Smooth muscle cell of the pulmonary artery (primary cell): ENCODE results near the gene ARPC2. TPM values are rescaled to one million over a fixed set of nuclear protein-coding genes. Genes with fewer than 3 reads are reported as not detected.

Experiments
- total RNA-seq: library from RNA; depleted of rRNA; stranded (reverse); fragments of >200 nt; gene quantifications from 2 replicates; pipeline ENCODE4 v1.2.3, GENCODE V29; 2014

The ARPC2 gene
- total RNA-seq, result 259 and 300 TPM in 2 replicates

GRCh38 chr2:218216674-218217359 is at the start of gene ARPC2:
TSS of gene ARPC2 (plus strand) at chr2:218217189. CDS start at chr2:218217471, 282 bp downstream.

GRCh38 chr2:218260742-218261422 is 43.9 kb downstream of the ARPC2 start, which contains the start of gene GPBAR1:
TSS of gene GPBAR1 (plus strand) at chr2:218261015. CDS start at chr2:218262725, 1,710 bp downstream.

GRCh38 chr2:218269900-218270720 is 53.1 kb downstream of the ARPC2 start, which contains the start of the genes AAMP and PNKD:
TSS of gene AAMP (minus strand) at chr2:218270137. CDS start at chr2:218270086, 51 bp downstream.
TSS of gene PNKD (plus strand) at chr2:218270519. CDS start at chr2:218270536, 17 bp downstream.

GRCh38 chr2:218292048-218293014 is 75.3 kb downstream of the ARPC2 start, which contains the start of gene TMBIM1:
TSS of gene TMBIM1 (minus strand) at chr2:218292503. CDS start at chr2:218282141, 10,362 bp downstream.

Other genes starting within 250 kb of the ARPC2 start
- gene TNS1, start 214.2 kb upstream of the ARPC2 start, total RNA-seq, result 243 and 297 TPM in 2 replicates
- gene RUFY4, start 147.9 kb upstream of the ARPC2 start, total RNA-seq, result not detected in 2 replicates
- not detected in 2 replicates for gene CXCR2, start 91.2 kb upstream of the ARPC2 start, total RNA-seq
- gene CXCR1, start 50.2 kb upstream of the ARPC2 start, total RNA-seq, result not detected in 2 replicates
- 0.03 and 0.13 TPM in 2 replicates for gene GPBAR1, start 43.8 kb downstream of the ARPC2 start, total RNA-seq
- gene AAMP, start 52.9 kb downstream of the ARPC2 start, total RNA-seq, result 101 and 111 TPM in 2 replicates
- gene PNKD, start 53.3 kb downstream of the ARPC2 start, total RNA-seq, result 25.0 and 27.8 TPM in 2 replicates
- 297 and 397 TPM in 2 replicates for gene TMBIM1, start 75.3 kb downstream of the ARPC2 start, total RNA-seq
- gene CATIP, start 139.7 kb downstream of the ARPC2 start, total RNA-seq, result not detected in 2 replicates
- 0.13 TPM in 2 replicates for gene SLC11A1, start 165.1 kb downstream of the ARPC2 start, total RNA-seq
- 71.8 and 76.3 TPM in 2 replicates for gene CTDSP1, start 182.7 kb downstream of the ARPC2 start, total RNA-seq
- gene VIL1, start 201.9 kb downstream of the ARPC2 start, total RNA-seq, result not detected in 2 replicates